HG03439 (cell line): ENCODE measurements around the gene ASXL2.

Experiments used
- ATAC-seq: cut with Tn5 transposase; IDR thresholded peaks from one replicate; pipeline ENCODE4 v1.9.1; 2021; ENCODE audit warnings: mild to moderate bottlenecking, moderate library complexity; ENCODE audit not compliant: unreplicated experiment

The ASXL2 gene

DNA sequence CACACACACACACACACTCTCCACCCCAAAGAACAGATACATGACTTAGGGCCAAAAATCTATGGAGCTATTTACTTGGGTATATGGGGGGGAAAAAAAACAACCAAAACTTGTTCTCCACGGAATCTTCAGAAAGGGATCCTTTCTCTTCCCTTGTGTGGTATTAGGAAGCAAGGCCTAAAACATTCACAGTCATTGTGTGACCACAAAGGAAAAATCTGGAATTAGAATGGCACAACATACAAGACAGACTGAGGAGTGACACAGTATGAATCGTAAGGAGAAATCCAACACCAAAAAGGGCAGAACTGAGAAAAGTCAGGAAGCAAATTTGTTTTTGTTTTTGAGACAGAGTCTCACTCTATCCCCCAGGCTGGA is 70.3 kb downstream of the ASXL2 start:
- no peak for ATAC-seq

DNA sequence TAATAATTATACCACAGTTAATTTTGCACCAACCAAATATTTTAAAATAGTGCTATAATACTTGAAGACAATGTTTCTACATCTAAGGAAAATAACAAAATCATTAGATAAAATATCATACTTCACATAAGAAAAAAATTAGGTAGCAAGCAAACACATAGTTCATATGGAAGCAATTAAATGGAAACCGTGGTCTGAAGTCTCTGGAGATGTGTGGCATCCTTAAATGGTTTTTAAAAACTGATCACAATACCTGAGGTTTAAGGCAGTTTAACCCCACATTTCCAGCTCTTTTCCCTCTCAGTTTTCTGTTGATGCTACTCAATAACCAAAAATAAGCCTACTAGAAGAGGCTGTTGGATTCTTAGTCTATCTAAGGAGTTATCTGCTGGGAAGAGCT is 71.3 kb downstream of the ASXL2 start:
- no peak for ATAC-seq

DNA sequence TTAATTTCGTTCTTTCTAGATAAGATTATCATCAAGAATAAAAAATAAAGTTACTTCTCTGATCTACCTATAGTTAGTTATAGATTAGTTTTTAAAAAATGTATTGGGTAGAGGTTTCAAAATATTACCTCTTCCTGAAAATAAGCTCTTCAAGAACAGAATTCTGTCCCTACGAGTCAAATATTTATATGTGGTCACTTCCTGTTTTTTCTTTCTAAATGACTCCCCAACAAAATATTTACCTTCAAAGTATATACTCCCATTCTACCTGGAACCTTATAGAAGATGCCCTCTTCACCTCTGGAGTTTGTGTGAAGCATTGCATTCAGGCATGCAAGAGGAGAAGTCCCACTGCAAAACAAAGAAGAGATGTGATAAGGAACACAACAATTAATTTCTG is 72.3 kb downstream of the ASXL2 start:
- no peak for ATAC-seq

DNA sequence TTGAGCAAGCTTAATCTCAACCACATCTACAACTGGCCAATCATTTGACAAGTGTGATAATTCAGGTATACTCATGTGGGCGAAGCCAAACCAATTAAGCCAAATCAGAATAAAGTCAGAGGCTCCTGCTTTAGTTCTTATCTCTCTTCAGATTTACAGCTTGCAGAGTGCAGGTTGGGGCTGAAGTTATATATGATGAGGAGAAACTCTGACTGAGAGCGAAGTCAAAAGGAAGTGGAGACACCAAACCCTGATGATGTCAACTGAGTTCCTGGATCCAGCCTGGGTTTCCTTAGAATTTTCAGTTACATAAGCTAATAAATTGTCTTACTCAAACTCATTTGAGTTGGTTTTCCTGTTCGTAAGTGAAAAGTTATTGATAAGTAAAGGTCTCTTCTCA is 73.9 kb downstream of the ASXL2 start:
- ATAC-seq: no peak

DNA sequence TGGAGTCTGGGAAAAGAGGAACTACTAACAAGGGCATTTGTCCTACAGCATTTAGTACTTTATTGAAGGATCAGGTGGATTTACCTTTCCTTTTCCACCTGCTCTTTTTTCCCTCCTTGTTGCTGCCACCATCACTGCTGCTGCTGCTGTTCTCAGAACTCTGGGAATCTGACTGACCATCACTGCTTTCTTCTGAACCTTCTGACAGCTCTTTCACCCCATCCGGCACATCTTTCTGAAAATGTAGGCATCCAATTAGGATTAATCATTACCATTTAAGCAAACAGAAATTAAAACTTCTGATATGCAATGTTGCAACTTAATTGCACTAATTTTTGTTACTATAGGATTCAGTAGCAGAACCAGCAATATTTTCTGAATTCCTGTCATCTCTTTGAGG is 79.0 kb downstream of the ASXL2 start:
- ATAC-seq: no peak

DNA sequence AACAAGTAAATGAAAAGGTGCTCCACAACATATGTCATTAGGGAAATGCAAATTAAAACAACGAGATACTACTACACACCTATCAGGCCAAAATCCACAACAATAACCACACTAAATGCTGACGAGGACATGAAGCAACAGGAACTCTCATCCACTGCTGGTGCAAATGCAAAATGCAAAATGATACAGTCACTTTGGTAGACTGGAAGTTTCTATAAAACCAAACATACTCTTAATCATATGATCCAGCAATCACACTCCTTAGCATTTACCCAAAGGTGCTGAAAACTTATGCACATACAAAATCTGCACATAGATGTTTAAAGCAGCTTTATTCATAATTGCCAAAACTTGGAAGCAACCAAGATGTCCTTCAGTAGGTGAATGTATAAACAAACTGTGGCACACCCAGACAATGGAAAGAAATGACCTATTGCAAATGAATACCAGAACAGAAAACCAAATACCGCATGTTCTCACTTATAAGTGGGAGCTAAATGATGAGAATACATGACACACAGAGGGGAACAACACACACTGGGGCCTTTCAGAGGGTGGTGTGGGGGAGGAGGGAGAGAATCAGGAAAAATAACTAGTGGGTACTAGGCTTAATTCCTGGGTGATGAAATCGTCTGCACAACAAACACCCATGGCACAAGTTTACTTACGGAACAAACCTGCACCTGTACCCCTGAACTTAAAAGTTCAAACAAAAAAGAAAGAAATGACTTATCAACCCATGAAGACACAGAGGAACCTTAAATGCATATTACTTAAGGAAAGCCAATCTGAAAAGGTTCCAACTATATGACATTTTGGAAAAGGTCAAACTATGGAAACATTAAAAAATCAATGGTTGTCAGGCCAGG is 80.4 kb downstream of the ASXL2 start:
- ATAC-seq: no peak

DNA sequence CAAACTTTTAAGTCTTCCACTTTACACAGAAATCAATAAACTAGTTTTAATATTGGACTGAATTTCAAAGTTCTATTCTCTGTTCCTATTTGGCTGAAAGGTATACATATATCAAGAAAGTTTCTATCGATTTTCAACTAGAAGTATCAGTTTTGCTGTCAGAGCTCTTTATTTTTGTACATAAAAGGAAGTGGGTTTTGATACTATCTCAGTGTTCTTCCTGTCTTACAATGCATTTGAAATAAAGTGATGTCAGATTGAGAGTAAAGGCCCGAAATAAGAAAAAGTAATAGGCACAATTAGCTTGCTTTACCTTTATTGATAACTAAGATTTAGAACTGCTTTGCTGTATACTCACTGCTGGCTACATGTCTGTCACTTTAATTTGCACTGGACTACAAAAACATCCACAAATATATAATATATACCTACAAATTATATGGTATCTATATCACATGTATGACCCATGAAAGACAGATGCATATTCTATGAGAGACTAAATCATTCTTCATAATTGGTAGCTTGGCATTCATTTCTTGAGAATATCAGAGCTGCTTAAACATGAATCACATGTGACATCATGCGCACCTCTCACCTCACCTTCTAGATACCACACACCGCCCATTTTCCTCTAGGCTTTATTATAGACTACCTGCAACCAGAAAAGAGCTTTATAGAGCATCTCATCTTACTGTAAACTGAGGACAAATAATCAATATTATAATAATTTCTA is 83.6 kb downstream of the ASXL2 start:
- no peak for ATAC-seq

DNA sequence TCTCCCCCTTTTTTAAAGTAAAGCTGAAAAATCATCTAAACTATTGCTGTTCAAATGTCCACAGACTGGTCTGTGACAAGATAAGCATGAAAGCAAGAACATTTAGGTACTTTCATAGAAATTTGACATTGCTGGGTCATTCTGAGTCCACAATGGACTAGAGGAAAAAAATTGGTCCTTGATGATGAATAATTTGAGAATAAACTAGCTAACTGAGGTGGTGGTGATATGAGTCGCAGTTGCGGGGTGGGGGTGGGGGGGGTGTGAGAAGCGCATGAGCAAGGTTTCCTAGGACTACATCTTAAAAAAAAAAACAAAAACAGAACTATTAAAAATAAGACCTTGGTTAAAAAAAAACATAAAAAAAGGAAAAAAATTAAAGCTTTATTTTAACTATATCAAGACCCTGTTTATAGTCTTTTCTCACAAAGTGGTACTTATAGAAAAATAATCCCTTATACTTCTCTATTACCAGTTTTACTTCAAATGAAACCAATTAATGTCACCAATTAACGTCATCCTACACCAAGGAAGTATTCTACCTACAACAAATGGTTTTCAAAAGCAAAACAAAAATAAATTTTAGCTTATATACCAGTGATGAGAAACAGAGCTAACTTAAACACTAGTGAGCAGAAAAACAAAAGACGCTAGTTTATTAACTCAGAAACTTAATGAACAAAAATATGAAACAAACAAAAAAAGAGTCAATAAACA is 88.1 kb downstream of the ASXL2 start:
- ATAC-seq: no peak

DNA sequence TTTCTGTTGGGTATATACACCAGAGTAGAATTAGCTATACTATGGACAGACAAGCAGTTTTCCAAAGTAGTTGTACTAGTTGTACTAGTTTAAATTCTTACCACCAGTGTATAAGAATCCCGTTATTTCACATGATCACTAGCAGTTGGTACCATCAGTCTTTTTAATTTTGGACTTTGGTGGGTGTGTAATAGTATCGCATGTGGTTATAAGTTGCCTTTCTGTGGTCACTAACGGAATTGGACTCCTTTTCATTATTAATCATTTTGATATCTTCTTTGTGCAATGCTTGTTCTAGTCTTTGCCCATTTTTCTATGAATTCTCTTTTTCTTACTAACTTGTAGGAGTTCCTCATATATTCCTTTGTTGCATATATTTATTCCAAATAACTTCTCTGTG is 89.8 kb downstream of the ASXL2 start:
- no peak for ATAC-seq

DNA sequence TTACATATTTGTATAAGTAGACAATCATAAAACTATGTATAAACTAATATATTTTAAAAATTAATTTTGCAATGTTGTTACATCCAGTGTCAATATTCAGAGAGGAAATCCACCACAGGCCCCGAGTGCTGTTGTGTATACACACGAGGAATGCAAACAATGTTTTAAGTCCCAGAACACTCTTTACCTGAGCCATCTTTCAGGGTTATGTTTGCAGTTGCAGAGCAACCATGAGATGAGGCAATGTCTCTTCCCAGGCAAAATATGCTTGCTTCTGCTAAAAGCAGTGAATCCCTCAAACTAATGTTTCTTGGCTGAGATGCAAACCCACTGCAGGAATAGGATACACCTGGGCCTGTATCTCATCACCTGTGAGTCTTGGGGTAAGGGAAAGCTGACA is 91.3 kb downstream of the ASXL2 start:
- ATAC-seq: no peak

DNA sequence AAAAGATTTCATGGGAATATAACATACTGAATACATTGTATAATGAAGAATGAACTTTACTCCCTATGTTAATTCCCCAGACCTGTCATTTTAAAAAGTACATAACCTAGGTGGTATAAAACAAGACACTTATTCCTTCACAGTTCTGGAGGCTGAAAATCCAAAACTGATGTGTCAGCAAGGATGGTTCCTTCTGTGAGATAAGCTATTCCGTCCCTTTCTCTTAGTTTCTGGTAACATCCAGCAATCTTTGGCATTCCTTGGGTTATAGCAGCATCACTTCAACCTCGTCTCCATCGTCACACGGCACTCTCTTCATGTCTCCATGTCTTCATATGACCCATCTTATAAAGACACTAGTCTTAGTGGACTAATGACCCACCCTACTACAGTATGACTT is 93.9 kb downstream of the ASXL2 start:
- no peak for ATAC-seq

DNA sequence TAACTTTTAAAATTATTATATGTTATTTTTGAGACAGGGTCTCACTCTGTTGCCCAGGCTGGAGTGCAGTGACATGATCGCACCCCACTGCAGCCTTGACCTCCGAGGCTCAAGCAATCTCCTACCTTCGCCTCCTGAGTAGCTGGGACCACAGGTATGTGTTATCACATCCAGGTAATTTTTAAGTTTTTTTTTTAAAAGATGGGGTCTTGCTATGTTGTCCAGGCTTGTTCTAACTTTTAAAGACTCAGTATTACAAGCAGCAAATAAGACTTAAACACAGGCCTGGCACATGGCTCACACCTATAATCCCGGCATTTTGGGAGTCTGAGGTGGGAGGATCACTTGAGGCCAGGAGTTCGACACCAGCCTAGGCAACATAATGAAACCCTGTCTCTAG is 101.2 kb downstream of the ASXL2 start:
- no peak for ATAC-seq

DNA sequence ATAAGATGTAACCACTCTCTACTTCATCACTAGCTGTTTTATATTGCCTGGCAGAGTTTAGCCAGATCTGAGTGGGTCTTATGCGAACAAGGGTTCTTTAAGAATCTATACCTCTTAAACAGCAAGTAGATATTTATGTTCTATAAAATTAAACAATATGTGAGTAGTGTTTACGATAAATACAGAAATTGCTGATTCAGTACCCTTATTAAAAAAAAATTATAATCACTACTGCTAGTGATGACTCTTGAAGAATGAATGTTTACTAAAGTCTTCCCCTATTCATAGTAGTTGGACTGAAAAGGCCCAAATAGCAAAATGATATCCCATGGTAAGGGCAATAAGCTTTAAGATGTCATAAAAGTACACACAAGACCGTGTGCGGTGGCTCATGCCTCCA is 106.2 kb downstream of the ASXL2 start:
- ATAC-seq: no peak

DNA sequence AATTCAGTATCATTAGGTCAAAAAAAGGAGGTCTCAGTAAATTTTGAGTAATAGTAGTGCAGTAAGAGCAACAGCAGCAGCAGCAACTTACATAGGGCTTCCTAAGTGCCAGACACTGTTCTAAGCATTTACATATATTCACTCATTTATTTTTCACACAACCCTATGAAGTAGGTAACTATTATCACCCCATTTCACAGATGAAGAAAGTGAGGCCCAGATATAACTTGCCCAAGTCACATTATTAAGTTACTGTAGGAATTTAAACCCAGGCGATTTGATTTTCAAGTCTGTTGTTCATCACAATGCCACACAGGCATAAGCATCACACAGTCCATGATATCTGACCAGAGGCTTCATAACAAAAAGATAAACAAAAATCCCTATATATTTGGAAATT is 114.7 kb downstream of the ASXL2 start:
- ATAC-seq: no peak

DNA sequence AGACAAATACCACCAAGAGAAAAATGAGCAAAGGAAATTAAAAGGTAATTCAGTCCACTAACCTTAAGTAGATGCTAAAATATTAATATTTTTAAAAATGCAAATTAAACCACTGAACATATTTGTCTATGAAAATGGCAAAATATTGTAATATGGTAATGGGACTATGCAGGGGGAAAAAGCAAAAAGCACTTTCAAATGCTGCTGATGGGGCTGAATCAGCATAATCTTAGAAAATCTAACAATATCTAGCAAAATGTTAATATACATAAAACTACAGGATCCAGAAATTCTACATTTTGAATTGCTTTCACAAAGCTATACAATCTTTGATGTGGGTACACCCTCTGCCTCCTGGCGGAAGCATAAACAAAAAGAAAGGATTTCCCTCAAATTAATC is 118.0 kb downstream of the ASXL2 start:
- ATAC-seq: no peak

DNA sequence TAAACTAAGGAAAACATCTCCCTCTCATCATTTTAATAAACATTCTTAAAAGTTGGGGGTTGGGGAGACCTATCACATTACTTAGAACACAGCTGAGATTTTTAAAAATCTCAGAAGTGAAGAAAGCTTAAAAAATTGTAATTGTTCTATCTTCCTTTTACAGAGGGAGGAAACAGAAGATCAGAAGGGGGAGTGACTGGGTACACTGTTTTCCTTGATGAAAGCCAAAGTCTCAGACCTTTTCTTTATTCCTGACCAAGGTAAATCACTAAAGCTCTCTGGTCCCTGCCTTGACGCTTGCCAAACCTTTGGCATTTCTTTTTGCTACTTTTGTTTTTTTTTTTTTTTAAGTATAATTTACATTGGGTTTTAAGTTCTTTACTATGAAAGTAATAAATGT is 119.9 kb downstream of the ASXL2 start:
- ATAC-seq: no peak

DNA sequence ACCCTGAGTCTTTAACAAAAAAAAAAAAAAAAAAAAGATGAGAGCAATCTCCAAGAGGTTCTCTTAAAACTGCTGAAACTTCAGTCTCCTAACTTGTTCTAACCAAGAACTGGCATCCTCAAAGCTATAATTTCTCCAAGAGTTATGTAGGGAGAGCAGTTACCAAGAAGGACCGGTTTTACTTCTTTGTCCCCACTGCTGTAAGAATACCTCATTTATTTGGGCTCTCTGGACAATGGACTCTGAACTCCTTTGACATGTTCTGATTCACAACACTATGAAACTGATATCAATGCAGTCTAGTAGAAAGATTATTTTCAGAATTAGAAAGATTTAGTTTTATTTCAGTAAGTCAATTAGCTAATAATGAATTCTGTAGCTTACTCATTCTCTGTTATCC is 120.4 kb downstream of the ASXL2 start:
- no peak for ATAC-seq

DNA sequence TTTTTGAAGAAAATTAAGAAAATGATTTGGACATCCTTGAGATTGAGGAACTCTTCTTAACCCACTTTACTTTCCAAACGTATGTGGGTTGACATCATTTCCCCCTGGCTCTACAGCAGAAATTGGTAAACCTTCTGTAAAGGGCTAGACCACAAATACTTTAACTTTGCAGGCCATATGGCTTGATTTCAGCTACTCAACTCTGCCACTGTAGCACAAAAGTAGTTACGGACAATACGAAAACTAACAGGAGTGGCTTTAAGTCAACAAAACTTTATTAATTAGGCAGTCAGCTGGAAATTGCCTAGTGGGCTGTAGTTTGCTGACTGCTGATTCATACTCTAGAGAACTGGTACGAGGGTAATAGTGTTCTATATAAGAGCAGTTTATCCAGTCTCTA is 121.8 kb downstream of the ASXL2 start:
- no peak for ATAC-seq

DNA sequence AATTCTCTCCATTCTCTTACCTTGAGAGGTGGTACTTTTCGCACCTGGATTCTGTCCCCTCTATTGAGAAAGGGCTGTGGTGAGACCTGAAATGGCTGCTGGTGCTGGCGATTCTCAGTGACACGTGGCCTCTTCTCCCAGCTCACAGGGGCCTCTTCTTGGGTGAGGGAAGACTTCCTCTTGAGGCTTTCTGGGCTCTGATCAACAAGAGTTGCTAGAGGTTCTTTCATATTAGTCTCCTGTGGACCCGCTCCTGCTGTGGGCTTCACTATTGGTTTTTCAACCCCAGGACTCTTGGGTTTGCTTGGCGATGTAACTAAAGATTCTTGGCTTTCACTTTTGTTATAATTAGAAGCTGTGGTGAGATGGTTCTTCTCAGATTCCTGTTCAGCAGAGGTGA is 128.6 kb downstream of the ASXL2 start:
- no peak for ATAC-seq

DNA sequence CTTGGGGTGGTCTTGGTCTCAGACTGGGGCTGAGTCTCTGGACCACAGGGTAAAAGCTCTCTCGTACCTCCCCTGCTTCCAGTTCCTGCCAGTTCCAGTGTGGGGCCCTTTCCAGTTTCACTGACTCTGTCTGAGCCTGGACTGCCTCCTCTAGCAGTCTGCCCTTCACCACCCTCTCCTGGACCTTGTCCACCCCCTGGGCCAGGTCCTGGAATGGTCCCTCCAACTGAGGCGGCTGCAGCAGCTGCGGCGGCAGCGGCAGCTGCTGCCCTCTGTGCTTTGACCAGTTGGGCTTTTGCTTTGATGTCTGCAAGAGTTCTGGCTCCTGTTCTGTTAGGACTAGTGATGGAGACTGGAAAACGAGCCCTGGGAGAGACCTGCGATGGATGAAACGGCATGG is 134.2 kb downstream of the ASXL2 start:
- no peak for ATAC-seq

DNA sequence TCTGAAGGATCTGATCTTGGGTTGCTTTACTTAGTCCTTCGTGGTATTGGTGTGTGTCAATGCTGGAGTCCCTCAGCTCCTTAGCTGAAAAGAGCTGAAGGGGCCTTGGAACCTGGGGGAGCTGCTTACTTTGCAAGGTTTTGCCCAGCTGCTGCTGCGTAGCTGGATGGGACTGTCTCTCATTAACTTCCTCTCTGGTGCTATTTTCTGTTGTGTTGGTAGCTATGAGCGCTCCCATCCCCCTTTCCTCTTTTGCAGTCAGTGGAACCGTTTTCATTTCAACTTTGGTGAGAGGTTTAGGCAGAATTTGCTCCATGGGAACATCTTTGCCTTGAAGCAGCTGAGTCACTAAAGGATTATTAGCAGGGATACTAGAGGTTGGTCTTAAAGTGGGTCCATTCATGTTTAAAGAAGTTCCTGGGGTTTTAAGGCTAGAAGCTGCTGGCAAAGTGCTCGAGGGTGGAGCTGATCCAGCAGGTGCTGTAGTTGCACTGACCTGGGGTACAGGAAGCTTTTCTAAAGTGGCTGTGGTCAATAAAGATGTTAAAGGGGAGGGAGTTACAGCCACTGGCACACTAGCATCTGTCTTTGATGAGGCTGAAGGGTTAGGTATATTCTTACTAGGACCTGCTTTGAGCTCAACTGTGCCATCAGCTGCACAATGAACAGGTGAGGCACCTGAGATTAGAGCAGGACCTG is 135.0 kb downstream of the ASXL2 start:
- no peak for ATAC-seq
